H9 (cell line): Measurements from ENCODE around the gene COPZ2. TPM values are rescaled to one million over a fixed set of nuclear protein-coding genes. Genes with fewer than 3 reads are reported as not detected.

Experiments
- DNase-seq: peaks from one replicate; pipeline ENCODE4 v3.0.0-alpha.2; 2017
- H2AFZ ChIP-seq: one replicate; pipeline ENCODE4 v1.6.1; 2013; ENCODE audit warnings: mild to moderate bottlenecking, low read length, control low read depth, moderate library complexity
- H2AK5ac ChIP-seq: 2 replicates; pipeline ENCODE4 v1.6.1; 2013; ENCODE audit warnings: low read length, control low read depth, mixed read lengths; ENCODE audit not compliant: insufficient read length
- H2BK120ac ChIP-seq: one replicate; pipeline ENCODE4 v1.6.1; 2013; ENCODE audit warnings: low read depth, mild to moderate bottlenecking, low read length, control low read depth, inconsistent platforms; ENCODE audit not compliant: poor library complexity, severe bottlenecking
- H2BK12ac ChIP-seq: 2 replicates; pipeline ENCODE4 v1.6.1; 2013; ENCODE audit warnings: low read length, control low read depth, mixed read lengths, low read depth; ENCODE audit not compliant: insufficient read length
- H2BK15ac ChIP-seq: 2 replicates; pipeline ENCODE4 v1.6.1; 2013; ENCODE audit warnings: low read depth, low read length, control low read depth
- H2BK20ac ChIP-seq: one replicate; pipeline ENCODE4 v1.6.1; 2013; ENCODE audit warnings: low read depth, mild to moderate bottlenecking, low read length, control low read depth, inconsistent platforms; ENCODE audit not compliant: poor library complexity, severe bottlenecking
- H2BK5ac ChIP-seq: 2 replicates; pipeline ENCODE4 v1.6.1; 2013; ENCODE audit warnings: low read length, control low read depth, mixed read lengths; ENCODE audit not compliant: insufficient read length
- H3K14ac ChIP-seq: 2 replicates; pipeline ENCODE4 v1.6.1; 2013; ENCODE audit warnings: low read length, control low read depth; ENCODE audit not compliant: insufficient read depth
- H3K18ac ChIP-seq: 2 replicates; pipeline ENCODE4 v1.6.1; 2013; ENCODE audit warnings: low read depth, mild to moderate bottlenecking, mixed read lengths, low read length, control low read depth; ENCODE audit not compliant: insufficient read length
- H3K23ac ChIP-seq: 2 replicates; pipeline ENCODE4 v1.6.1; 2013; ENCODE audit warnings: low read length, control low read depth, mixed read lengths, low read depth; ENCODE audit not compliant: insufficient read length
- H3K23me2 ChIP-seq: 2 replicates; pipeline ENCODE4 v1.6.1; 2013; ENCODE audit warnings: low read depth, mild to moderate bottlenecking, mixed read lengths, low read length, control low read depth; ENCODE audit not compliant: insufficient read length, poor library complexity, severe bottlenecking
- H3K27ac ChIP-seq: 2 replicates; pipeline ENCODE4 v1.5.1; 2013; ENCODE audit warnings: low read length, control low read depth, mixed read lengths, low read depth; ENCODE audit not compliant: insufficient read length
- H3K27me3 ChIP-seq: 2 replicates; pipeline ENCODE4 v1.6.1; 2013; ENCODE audit warnings: low read length, control low read depth, inconsistent platforms; ENCODE audit not compliant: insufficient read depth
- H3K4ac ChIP-seq: 2 replicates; pipeline ENCODE4 v1.6.1; 2013; ENCODE audit warnings: low read depth, mild to moderate bottlenecking, control low read depth, inconsistent platforms, low read length, moderate library complexity
- H3K4me1 ChIP-seq: 2 replicates; pipeline ENCODE4 v1.6.1; 2013; ENCODE audit warnings: low read length, control low read depth, inconsistent platforms; ENCODE audit not compliant: insufficient read depth
- H3K4me2 ChIP-seq: 2 replicates; pipeline ENCODE4 v1.6.1; 2013; ENCODE audit warnings: low read length, control low read depth, mixed read lengths; ENCODE audit not compliant: insufficient read length, insufficient read depth
- H3K56ac ChIP-seq: 2 replicates; pipeline ENCODE4 v1.6.1; 2013; ENCODE audit warnings: low read depth, mild to moderate bottlenecking, mixed read lengths, low read length, control low read depth; ENCODE audit not compliant: insufficient read length
- H3K79me1 ChIP-seq: 2 replicates; pipeline ENCODE4 v1.6.1; 2013; ENCODE audit warnings: low read depth, mild to moderate bottlenecking, moderate library complexity, low read length, control low read depth, inconsistent platforms; ENCODE audit not compliant: insufficient read depth, poor library complexity, severe bottlenecking
- H3K79me2 ChIP-seq: 2 replicates; pipeline ENCODE4 v1.6.1; 2013; ENCODE audit warnings: low read length, control low read depth, inconsistent platforms; ENCODE audit not compliant: insufficient read depth
- H3K9ac ChIP-seq: 2 replicates; pipeline ENCODE4 v1.6.1; 2013; ENCODE audit warnings: low read length, control low read depth, mixed read lengths; ENCODE audit not compliant: insufficient read length; ENCODE audit errors: extremely low read depth
- H3K9me3 ChIP-seq: one replicate; pipeline ENCODE4 v1.6.1; 2013; ENCODE audit warnings: low read depth, low read length, inconsistent platforms; ENCODE audit not compliant: control insufficient read depth
- H3T11ph ChIP-seq: one replicate; pipeline ENCODE4 v1.6.1; 2013; ENCODE audit warnings: mild to moderate bottlenecking, low read length, control low read depth, inconsistent platforms
- H4K20me1 ChIP-seq: one replicate; pipeline ENCODE4 v1.6.1; 2013; ENCODE audit not compliant: control insufficient read depth, insufficient read length, insufficient read depth
- H4K5ac ChIP-seq: 2 replicates; pipeline ENCODE4 v1.6.1; 2013; ENCODE audit warnings: low read depth, mild to moderate bottlenecking, mixed read lengths, low read length, control low read depth; ENCODE audit not compliant: insufficient read length
- H4K8ac ChIP-seq: replicated peaks from 2 replicates; pipeline ENCODE4 v1.6.1; 2013; ENCODE audit warnings: low read length, control low read depth, mixed read lengths, low read depth; ENCODE audit not compliant: insufficient read length
- H4K91ac ChIP-seq: 2 replicates; pipeline ENCODE4 v1.6.1; 2013; ENCODE audit warnings: low read depth, mild to moderate bottlenecking, moderate library complexity, mixed read lengths, low read length, control low read depth; ENCODE audit not compliant: insufficient read length
- H3K27ac Mint-ChIP-seq, 3 experiments: 2 replicates in 2 of 3; 3 replicates in 1 of 3; pipeline ENCODE4 v1.8.0; 2020 to 2021; ENCODE audit warnings: mixed read lengths in 3 of 3, mild to moderate bottlenecking in 1 of 3, moderate library complexity in 1 of 3
- H3K27me3 Mint-ChIP-seq: 2 replicates; pipeline ENCODE4 v1.8.0; 2021; ENCODE audit warnings: low read depth, mild to moderate bottlenecking, moderate library complexity, mixed read lengths
- H3K36me3 Mint-ChIP-seq, 3 experiments: 2 replicates in 2 of 3; 3 replicates in 1 of 3; pipeline ENCODE4 v1.8.0; 2020 to 2021; ENCODE audit warnings: low read depth in 3 of 3, mixed read lengths in 3 of 3; ENCODE audit not compliant: insufficient read depth in 1 of 3
- H3K4me1 Mint-ChIP-seq, 2 experiments: 2 replicates each; pipeline ENCODE4 v1.8.0; 2020; ENCODE audit warnings: mixed read lengths in 2 of 2
- H3K4me3 Mint-ChIP-seq, 2 experiments: 2 replicates in 1 of 2; 3 replicates in 1 of 2; pipeline ENCODE4 v1.8.0; 2020 to 2021; ENCODE audit warnings: mild to moderate bottlenecking in 2 of 2, mixed read lengths in 2 of 2, moderate library complexity in 1 of 2
- H3K9me3 Mint-ChIP-seq, 2 experiments: 2 replicates in 1 of 2; 3 replicates in 1 of 2; pipeline ENCODE4 v1.8.0; 2020; ENCODE audit warnings: mild to moderate bottlenecking in 2 of 2, mixed read lengths in 2 of 2, moderate library complexity in 1 of 2
- WGBS: extraction: QIAGEN DNeasy Blood & Tissue Kit; methylation state at CpG from one replicate; pipeline ENCODE4 v1.1.7; 2013; ENCODE audit warnings: missing lambda C conversion rate, low lambda C conversion rate, mixed read lengths; ENCODE audit not compliant: insufficient read length; ENCODE audit errors: extremely low coverage; 5-methylcytosine and 5-hydroxymethylcytosine counted together
- total RNA-seq: library from RNA; stranded (reverse); gene quantifications from 2 replicates; pipeline ENCODE4 v1.2.1, GENCODE V29; 2021
- TF ChIP-seq, protein P1 (sequence below): fragments of 200-600 bp; sonication (generic); conservative IDR thresholded peaks from 3 replicates; pipeline ENCODE4 v1.8.0; 2021; ENCODE audit warnings: antibody characterized with exemption, mild to moderate bottlenecking

The COPZ2 gene
- total RNA-seq, 1 experiment from 2014 or later, result 0.68 TPM

DNA sequence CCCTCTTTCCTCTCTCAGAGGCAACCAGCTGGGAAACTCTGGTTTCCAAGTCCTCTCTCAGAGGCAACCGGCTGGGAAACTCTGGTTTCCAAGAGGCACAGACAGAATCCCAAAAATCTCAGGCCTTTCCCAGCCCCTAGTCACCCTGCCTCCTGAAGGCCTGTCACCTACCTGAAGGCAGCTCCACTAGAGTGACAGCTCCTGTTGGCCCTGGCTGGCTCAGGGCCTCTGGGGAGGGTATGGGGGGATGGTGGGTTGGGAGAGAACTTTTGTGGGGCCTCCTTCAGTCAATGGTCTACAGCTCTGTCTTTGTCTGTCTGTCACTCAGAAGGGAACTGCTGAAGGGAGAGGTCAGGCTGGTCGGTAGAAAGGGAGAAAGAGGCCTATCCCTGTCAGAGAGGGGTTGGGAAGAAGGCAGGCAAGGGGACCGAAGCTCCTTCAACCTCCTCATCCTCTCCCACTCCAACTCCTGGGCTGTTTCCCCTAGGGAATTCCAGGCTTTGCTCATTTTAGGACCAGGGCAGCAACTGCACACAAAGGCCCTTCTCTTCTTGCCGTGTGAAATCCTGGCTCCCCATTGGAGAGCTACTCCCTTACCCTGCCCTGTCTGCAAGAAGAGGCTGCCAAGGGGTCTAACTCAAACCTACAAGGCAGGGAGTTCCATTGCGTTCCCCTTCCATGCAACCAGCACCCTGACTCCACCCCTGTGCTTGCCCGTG, 23.6 kb downstream of the COPZ2 start:
- H4K91ac ChIP-seq, result no peak overlapping the region
- H3K14ac ChIP-seq, result peak overlapping the region; percentile 50; the same call in 1 of the 2 replicates
- H3K18ac ChIP-seq, result no peak overlapping the region
- H4K20me1 ChIP-seq, result no peaks in the 10 kb centered on the region
- Mint-ChIP-seq H3K4me1 (peaks cover 38 to 43% of the 10 kb centered on the region in 2 experiments), H3K36me3 (no peaks in the 10 kb centered on the region; a peak in 1 of 7 replicates), H3K9me3 (no peaks in the 10 kb centered on the region), H3K4me3 (no peak overlapping the region; a peak in 1 of 5 replicates), H3K27ac (no peak overlapping the region), H3K27me3 (peaks cover 29% of the 10 kb centered on the region)
- H3K4ac ChIP-seq, result no peak overlapping the region
- H2BK15ac ChIP-seq, result no peak overlapping the region
- no peak overlapping the region for H4K8ac ChIP-seq
- no peaks in the 10 kb centered on the region for H3K9me3 ChIP-seq
- H3K23ac ChIP-seq, result no peak overlapping the region
- peaks cover 9% of the 10 kb centered on the region for H3K23me2 ChIP-seq
- no peaks in the 10 kb centered on the region for H3K79me1 ChIP-seq
- H2BK20ac ChIP-seq, result no peak overlapping the region
- H3K79me2 ChIP-seq, result no peaks in the 10 kb centered on the region
- no peak overlapping the region for H2BK12ac ChIP-seq
- no peak overlapping the region for H3K4me2 ChIP-seq
- H3T11ph ChIP-seq, result no peak overlapping the region
- H3K27ac ChIP-seq, result no peak overlapping the region
- H3K4me1 ChIP-seq, result no peaks in the 10 kb centered on the region
- H3K9ac ChIP-seq, result no peak overlapping the region
- no peaks in the 10 kb centered on the region; the same call in 1 of the 2 replicates for H3K27me3 ChIP-seq
- H4K5ac ChIP-seq, result no peak overlapping the region
- peak; percentile 27 for DNase-seq
- TF ChIP-seq, protein P1, sequence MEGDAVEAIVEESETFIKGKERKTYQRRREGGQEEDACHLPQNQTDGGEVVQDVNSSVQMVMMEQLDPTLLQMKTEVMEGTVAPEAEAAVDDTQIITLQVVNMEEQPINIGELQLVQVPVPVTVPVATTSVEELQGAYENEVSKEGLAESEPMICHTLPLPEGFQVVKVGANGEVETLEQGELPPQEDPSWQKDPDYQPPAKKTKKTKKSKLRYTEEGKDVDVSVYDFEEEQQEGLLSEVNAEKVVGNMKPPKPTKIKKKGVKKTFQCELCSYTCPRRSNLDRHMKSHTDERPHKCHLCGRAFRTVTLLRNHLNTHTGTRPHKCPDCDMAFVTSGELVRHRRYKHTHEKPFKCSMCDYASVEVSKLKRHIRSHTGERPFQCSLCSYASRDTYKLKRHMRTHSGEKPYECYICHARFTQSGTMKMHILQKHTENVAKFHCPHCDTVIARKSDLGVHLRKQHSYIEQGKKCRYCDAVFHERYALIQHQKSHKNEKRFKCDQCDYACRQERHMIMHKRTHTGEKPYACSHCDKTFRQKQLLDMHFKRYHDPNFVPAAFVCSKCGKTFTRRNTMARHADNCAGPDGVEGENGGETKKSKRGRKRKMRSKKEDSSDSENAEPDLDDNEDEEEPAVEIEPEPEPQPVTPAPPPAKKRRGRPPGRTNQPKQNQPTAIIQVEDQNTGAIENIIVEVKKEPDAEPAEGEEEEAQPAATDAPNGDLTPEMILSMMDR, result no peak
- no peak overlapping the region for H2BK5ac ChIP-seq
- no peak overlapping the region for H2BK120ac ChIP-seq
- no peak overlapping the region for H2AFZ ChIP-seq
- no CpG with 5 or more reads among the region's 6 CpGs for WGBS
- H2AK5ac ChIP-seq, result no peak overlapping the region
- no peak overlapping the region for H3K56ac ChIP-seq
